SU-DHL-6 (cell line): ENCODE measurements around the gene KCNK16.

ENCODE experiments used
- CTCF ChIP-seq: fragments of 200-600 bp; sonication (generic); IDR thresholded peaks from one replicate; pipeline ENCODE4 v1.5.1; 2017; ENCODE audit warnings: antibody characterized with exemption, mild to moderate bottlenecking, low read length, moderate library complexity; ENCODE audit not compliant: insufficient read depth, poor library complexity, severe bottlenecking
- EZH2phosphoT487 ChIP-seq: fragments of 200-600 bp; sonication (generic), shearing (Covaris generic); conservative IDR thresholded peaks from 2 replicates; pipeline ENCODE4 v1.6.1; 2018; ENCODE audit warnings: mild to moderate bottlenecking, antibody characterized with exemption, low read length, moderate library complexity, mixed read lengths

DNA sequence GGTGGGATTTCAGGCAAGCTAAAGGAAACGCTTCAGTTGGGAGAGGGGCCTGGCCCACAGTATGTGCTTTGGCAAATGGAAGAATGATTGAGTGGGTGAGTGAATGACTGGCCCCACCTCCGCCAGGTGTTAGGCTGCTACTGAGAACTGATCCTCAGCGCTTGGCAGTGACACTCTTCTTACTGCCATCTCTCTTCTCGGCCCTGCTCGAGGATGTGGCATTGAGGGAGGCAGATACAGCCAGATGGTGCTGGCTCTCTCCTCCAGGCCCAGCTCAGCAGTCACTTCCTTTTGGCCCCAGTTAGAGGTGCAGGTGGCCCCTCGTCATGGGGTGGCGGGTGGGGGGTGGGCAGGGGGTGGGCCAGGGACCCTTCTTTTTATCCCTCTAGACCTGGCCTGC lies 54.3 kb downstream of the KCNK16 start:
- no peak for TF ChIP-seq CTCF
- no peak for TF ChIP-seq EZH2phosphoT487
